ENCODE measurements around the gene IMMP2L.

GRCh38 chr7:110842796-110843195 lies 719.5 kb downstream of the IMMP2L start:
- TF ChIP-seq POLR2A (IDR thresholded peaks at IDR 0.05), result no peak
- TF ChIP-seq CTCF (IDR thresholded peaks at IDR 0.05), result no peak

Measured in body of pancreas (tissue), 4 donors.